Endothelial cell of umbilical vein (primary cell): ENCODE measurements around the gene TEX19. TPM values are rescaled to one million over a fixed set of nuclear protein-coding genes. Genes with fewer than 3 reads are reported as not detected.

Experiments used
- BruUV-seq: library from RNA; stranded (reverse); fragments of 400-500 nt; replicated peaks from 2 replicates; lab custom pipeline; 2021; lab: Mats Ljungman, UMichigan
- CTCF ChIA-PET: fragments of 300-600, 350-600 bp; sonication (Branson Sonifier 250); formaldehyde crosslinking; loops from one replicate; lab custom pipeline; 2021; ENCODE audit warnings: antibody characterized with exemption, inconsistent platforms; lab: Charles Lee
- POLR2A ChIA-PET: fragments of 300-600, 350-600 bp; sonication (Branson Sonifier 250); formaldehyde crosslinking; loops from one replicate; lab custom pipeline; 2021; ENCODE audit warnings: antibody characterized with exemption, inconsistent platforms; lab: Charles Lee
- DNase-seq: peaks from one replicate; pipeline ENCODE4 v3.0.0-alpha.2; 2011; ENCODE audit warnings: low read depth, low spot score
- FAIRE-seq: peaks from 2 replicates; lab custom pipeline; 2011; peaks lifted over from hg19 to GRCh38; lab: Jason Lieb, UNC
- H2AFZ ChIP-seq: 2 replicates; pipeline ENCODE4 v1.6.0; 2012; ENCODE audit warnings: low read depth, low read length, control low read depth, inconsistent platforms
- H3K27ac ChIP-seq: 2 replicates; pipeline ENCODE4 v1.5.1; 2011; ENCODE audit warnings: low read depth, mild to moderate bottlenecking, control low read depth, low read length, moderate library complexity; ENCODE audit not compliant: insufficient read depth
- H3K27me3 ChIP-seq, 2 experiments: 2 replicates each; pipeline versions ENCODE4 v1.6.0 to v1.6.1; 2011; ENCODE audit warnings: low read length in 2 of 2, mixed read lengths in 1 of 2; ENCODE audit not compliant: control insufficient read depth in 2 of 2, insufficient read depth in 2 of 2
- H3K36me3 ChIP-seq, 2 experiments: 2 replicates in 1 of 2; 3 replicates in 1 of 2; pipeline ENCODE4 v1.5.1; 2011; ENCODE audit warnings: low read length in 2 of 2, mild to moderate bottlenecking in 1 of 2, moderate library complexity in 1 of 2; ENCODE audit not compliant: control insufficient read depth in 2 of 2, insufficient read depth in 2 of 2; ENCODE audit errors: extremely low read depth in 1 of 2
- H3K4me1 ChIP-seq: 3 replicates; pipeline ENCODE4 v1.5.1; 2011; ENCODE audit warnings: mild to moderate bottlenecking, low read length; ENCODE audit not compliant: control insufficient read depth, insufficient read depth; ENCODE audit errors: extremely low read depth
- H3K4me2 ChIP-seq: 2 replicates; pipeline ENCODE4 v1.6.1; 2011; ENCODE audit warnings: low read length, control low read depth, mixed read lengths; ENCODE audit not compliant: insufficient read depth
- H3K4me3 ChIP-seq, 3 experiments: fragments of 200-600 bp in 1 of 3; sonication (generic), shearing (Covaris generic) in 1 of 3; replicated peaks in 1 of 3; 2 replicates each; pipeline ENCODE4 v1.5.1; 2011 to 2016; ENCODE audit warnings: control low read depth in 3 of 3, low read length in 3 of 3, mild to moderate bottlenecking in 2 of 3, inconsistent platforms in 1 of 3, low read depth in 1 of 3, moderate library complexity in 1 of 3; ENCODE audit not compliant: insufficient read depth in 1 of 3
- H3K79me2 ChIP-seq: 2 replicates; pipeline ENCODE4 v1.6.0; 2012; ENCODE audit warnings: low read length, inconsistent platforms; ENCODE audit not compliant: control insufficient read depth, insufficient read depth
- H3K9ac ChIP-seq: replicated peaks from 2 replicates; pipeline ENCODE3; 2011; ENCODE audit warnings: low read length, control low read depth; ENCODE audit not compliant: insufficient read depth; ENCODE audit errors: extremely low read depth
- H3K9me1 ChIP-seq: replicated peaks from 3 replicates; pipeline ENCODE4 v1.6.0; 2011; ENCODE audit warnings: mild to moderate bottlenecking, low read length; ENCODE audit not compliant: control insufficient read depth, insufficient read depth; ENCODE audit errors: extremely low read depth
- H3K9me3 ChIP-seq: replicated peaks from 2 replicates; pipeline ENCODE4 v1.5.1; 2012; ENCODE audit warnings: low read length, inconsistent platforms; ENCODE audit not compliant: control insufficient read depth, insufficient read depth
- H4K20me1 ChIP-seq: replicated peaks from 2 replicates; pipeline ENCODE3; 2011; ENCODE audit warnings: mild to moderate bottlenecking, low read length; ENCODE audit not compliant: control insufficient read depth, insufficient read depth; ENCODE audit errors: extremely low read depth
- EZH2 ChIP-seq: IDR thresholded peaks from 2 replicates; pipeline ENCODE4 v1.6.1; 2012; ENCODE audit warnings: borderline replicate concordance, low read depth, mild to moderate bottlenecking, moderate library complexity, low read length, inconsistent platforms; ENCODE audit not compliant: severe bottlenecking
- FOS ChIP-seq: IDR thresholded peaks from 2 replicates; pipeline ENCODE4 v1.6.1; 2011; ENCODE audit warnings: mild to moderate bottlenecking, low read length, moderate library complexity, borderline replicate concordance; ENCODE audit not compliant: insufficient read depth
- GATA2 ChIP-seq: IDR thresholded peaks from 2 replicates; pipeline ENCODE4 v1.7.0; 2011; ENCODE audit warnings: low read depth, mild to moderate bottlenecking, moderate library complexity, mixed read lengths, low read length; ENCODE audit not compliant: insufficient read length, insufficient read depth
- JUN ChIP-seq: IDR thresholded peaks from 2 replicates; pipeline ENCODE4 v1.6.1; 2011; ENCODE audit warnings: borderline replicate concordance, low read depth; ENCODE audit not compliant: insufficient read length, insufficient read depth
- MAX ChIP-seq: IDR thresholded peaks from 2 replicates; pipeline ENCODE4 v1.6.1; 2011; ENCODE audit not compliant: insufficient read depth, insufficient read length
- MYC ChIP-seq: IDR thresholded peaks from one replicate; pipeline ENCODE4 v1.6.1; 2011; ENCODE audit warnings: mild to moderate bottlenecking, low read depth, low read length
- POLR2A ChIP-seq: IDR thresholded peaks from 2 replicates; pipeline ENCODE4 v1.6.1; 2012; ENCODE audit warnings: low read depth, mild to moderate bottlenecking, control low read depth, low read length
- POLR2AphosphoS5 ChIP-seq: IDR thresholded peaks from 2 replicates; pipeline ENCODE4 v1.6.1; 2012; ENCODE audit warnings: low read depth, mild to moderate bottlenecking, control low read depth, low read length, moderate library complexity; ENCODE audit not compliant: insufficient read depth
- dilution Hi-C: fragments of 300-500 bp; cut with MboI; formaldehyde crosslinking; loops from one replicate; pipeline ENCODE4 v1.15.0; 2019; ENCODE audit warnings: low sequenced_read_pairs; ENCODE audit not compliant: extremely low pct_ligation_motif_present
- intact Hi-C: fragments of 100-400 bp; cut with micrococcal nuclease; formaldehyde crosslinking; loops from one replicate; pipeline ENCODE4 v1.10.0; 2022
- polyA plus RNA-seq, 4 experiments: library from polyadenylated mRNA; depleted of rRNA in 3 of 4; stranded (reverse) in 3 of 4; unstranded in 1 of 4; fragments of >200 nt; gene quantifications; 2 replicates each; pipeline versions ENCODE4 v1.2.1 to v1.2.3, GENCODE V29; 2011 to 2012; ENCODE audit warnings: missing spikeins in 1 of 4
- total RNA-seq: library from RNA; stranded (reverse); gene quantifications from 2 replicates; pipeline ENCODE4 v1.2.3, GENCODE V29; 2021
- TF ChIP-seq, protein P1 (sequence below), 2 donors: IDR thresholded peaks; 1 replicate in 1 of 2; 2 replicates in 1 of 2; pipeline ENCODE4 v1.5.1; 2011; ENCODE audit warnings: low read length in 2 of 2, mild to moderate bottlenecking in 2 of 2, moderate library complexity in 2 of 2, control low read depth in 1 of 2, inconsistent platforms in 1 of 2, low read depth in 1 of 2; ENCODE audit not compliant: insufficient read depth in 1 of 2; ENCODE audit errors: extremely low read depth in 1 of 2

TEX19 gene
- total and polyA plus RNA-seq, 2 donors (not counting 3 experiments of a cell fraction or from before 2014, with no cell fraction given), result 0.06 TPM; not detected in 1

- dilution Hi-C loops (no loop called here), intact Hi-C loops (no loop called here)
These were observed 30.3 kb downstream of the TEX19 start for GRCh38 chr17:82389379-82389778.

More at GRCh38 chr17:82389379-82389778, 30.3 kb downstream of the TEX19 start:
- Histone ChIP-seq H3K9me3 (no peaks in the 10 kb centered on the region), H3K36me3 (no peaks in the 10 kb centered on the region), H3K4me3 (no peak overlapping the region), H3K9me1 (no peaks in the 10 kb centered on the region), H4K20me1 (no peaks in the 10 kb centered on the region), H3K4me1 (no peaks in the 10 kb centered on the region), H3K79me2 (no peaks in the 10 kb centered on the region), H3K4me2 (no peak overlapping the region), H3K27ac (no peak overlapping the region), H3K9ac (no peak overlapping the region), H3K27me3 (no peaks in the 10 kb centered on the region), H2AFZ (no peak overlapping the region)
- CTCF ChIA-PET, result no interaction called here
- TF ChIP-seq POLR2A, result no peak
- no peak for TF ChIP-seq POLR2AphosphoS5
- no peak for TF ChIP-seq MYC
- TF ChIP-seq FOS, result no peak
- TF ChIP-seq, protein P1, sequence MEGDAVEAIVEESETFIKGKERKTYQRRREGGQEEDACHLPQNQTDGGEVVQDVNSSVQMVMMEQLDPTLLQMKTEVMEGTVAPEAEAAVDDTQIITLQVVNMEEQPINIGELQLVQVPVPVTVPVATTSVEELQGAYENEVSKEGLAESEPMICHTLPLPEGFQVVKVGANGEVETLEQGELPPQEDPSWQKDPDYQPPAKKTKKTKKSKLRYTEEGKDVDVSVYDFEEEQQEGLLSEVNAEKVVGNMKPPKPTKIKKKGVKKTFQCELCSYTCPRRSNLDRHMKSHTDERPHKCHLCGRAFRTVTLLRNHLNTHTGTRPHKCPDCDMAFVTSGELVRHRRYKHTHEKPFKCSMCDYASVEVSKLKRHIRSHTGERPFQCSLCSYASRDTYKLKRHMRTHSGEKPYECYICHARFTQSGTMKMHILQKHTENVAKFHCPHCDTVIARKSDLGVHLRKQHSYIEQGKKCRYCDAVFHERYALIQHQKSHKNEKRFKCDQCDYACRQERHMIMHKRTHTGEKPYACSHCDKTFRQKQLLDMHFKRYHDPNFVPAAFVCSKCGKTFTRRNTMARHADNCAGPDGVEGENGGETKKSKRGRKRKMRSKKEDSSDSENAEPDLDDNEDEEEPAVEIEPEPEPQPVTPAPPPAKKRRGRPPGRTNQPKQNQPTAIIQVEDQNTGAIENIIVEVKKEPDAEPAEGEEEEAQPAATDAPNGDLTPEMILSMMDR (IDR thresholded peaks at IDR 0.05; ENCODE audit: extremely low read depth in 1 of 2, insufficient read depth in 1 of 2, low read depth in 1 of 2, low read length in 2 of 2), result no peak
- TF ChIP-seq MAX, result no peak
- no peak for TF ChIP-seq GATA2
- no peak for TF ChIP-seq EZH2
- TF ChIP-seq JUN, result no peak
- FAIRE-seq, result no peak
- POLR2A ChIA-PET, result no interaction called here
- DNase-seq, result no peak
- BruUV-seq, result no TSS peak
